ENCODE data around the gene SND1.

SND1 gene

DNA sequence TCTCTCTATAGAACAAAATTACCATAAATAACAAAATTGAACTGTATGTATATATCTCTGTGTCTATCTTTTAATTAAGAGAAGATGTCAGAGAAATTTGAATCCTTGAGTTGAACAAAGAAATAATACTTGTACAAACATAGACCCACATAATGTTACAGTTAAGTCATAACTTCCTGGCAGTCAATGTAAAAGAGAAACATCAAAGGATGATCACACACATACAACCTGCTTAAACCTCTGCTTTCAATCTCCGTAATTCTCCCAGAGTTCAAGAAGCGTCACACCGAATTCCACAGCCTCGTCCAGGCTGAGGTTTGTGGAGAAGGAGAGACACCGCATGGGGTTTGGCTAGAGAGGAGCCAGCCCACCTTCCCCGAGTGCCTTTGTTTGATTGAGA, 419.4 kb downstream of the SND1 start:
- Histone ChIP-seq H3K9me2 (replicated peaks; ENCODE audit: control insufficient read depth, low read length) (no peaks in the 10 kb centered on the region), H3K4me1 (ENCODE audit: control insufficient read depth, low read length) (no peaks in the 10 kb centered on the region), H3K27me3 (ENCODE audit: control insufficient read depth, low read length) (no peaks in the 10 kb centered on the region), H3K4me2 (ENCODE audit: low read length) (no peak overlapping the region), H4K20me1 (ENCODE audit: control insufficient read depth, insufficient read depth, low read depth, low read length) (no peaks in the 10 kb centered on the region; the same call in 1 of the 2 replicates), H3K4me3 (ENCODE audit: low read length) (no peak overlapping the region), H3F3A (ENCODE audit: control insufficient read depth, insufficient read depth) (no peaks in the 10 kb centered on the region), H3K9me3 (ENCODE audit: control insufficient read depth, insufficient read depth, low read length) (no peaks in the 10 kb centered on the region), H3K27ac (ENCODE audit: low read depth, low read length) (no peak overlapping the region), H3K36me3 (ENCODE audit: control insufficient read depth, low read length) (peaks cover 5% of the 10 kb centered on the region; the same call in 1 of the 2 replicates), H3K79me2 (ENCODE audit: control insufficient read depth, low read length) (no peaks in the 10 kb centered on the region)
- TF ChIP-seq CTCF (IDR thresholded peaks at IDR 0.05; ENCODE audit: low read depth, low read length, poor library complexity, severe bottlenecking) (no peak), EZH2phosphoT487 (IDR thresholded peaks at IDR 0.05; ENCODE audit: borderline replicate concordance, low read length) (no peak)

- Histone ChIP-seq H3K4me3 (ENCODE audit: low read length) (no peak overlapping the region), H3K27me3 (ENCODE audit: control insufficient read depth, low read length) (no peaks in the 10 kb centered on the region), H3K27ac (ENCODE audit: low read depth, low read length) (no peak overlapping the region), H3K9me3 (ENCODE audit: control insufficient read depth, insufficient read depth, low read length) (no peaks in the 10 kb centered on the region), H3K9me2 (replicated peaks; ENCODE audit: control insufficient read depth, low read length) (no peaks in the 10 kb centered on the region), H3K4me2 (ENCODE audit: low read length) (no peak overlapping the region), H3K79me2 (ENCODE audit: control insufficient read depth, low read length) (no peaks in the 10 kb centered on the region), H4K20me1 (ENCODE audit: control insufficient read depth, insufficient read depth, low read depth, low read length) (no peaks in the 10 kb centered on the region; the same call in 1 of the 2 replicates), H3K36me3 (ENCODE audit: control insufficient read depth, low read length) (peaks cover 10% of the 10 kb centered on the region; the same call in 1 of the 2 replicates), H3K4me1 (ENCODE audit: control insufficient read depth, low read length) (no peaks in the 10 kb centered on the region), H3F3A (ENCODE audit: control insufficient read depth, insufficient read depth) (no peaks in the 10 kb centered on the region)
- TF ChIP-seq CTCF (IDR thresholded peaks at IDR 0.05; ENCODE audit: low read depth, low read length, poor library complexity, severe bottlenecking), result no peak
- TF ChIP-seq EZH2phosphoT487 (IDR thresholded peaks at IDR 0.05; ENCODE audit: borderline replicate concordance, low read length), result no peak
Observed at GRCh38 chr7:128071801-128072200, 419.8 kb downstream of the SND1 start.

- no peak overlapping the region for H3K4me3 ChIP-seq (ENCODE audit: low read length)
- H3K4me2 ChIP-seq (ENCODE audit: low read length), result no peak overlapping the region
- H3K27ac ChIP-seq (ENCODE audit: low read depth, low read length), result no peak overlapping the region
- no peaks in the 10 kb centered on the region for H3F3A ChIP-seq (ENCODE audit: control insufficient read depth, insufficient read depth)
- H3K4me1 ChIP-seq (ENCODE audit: control insufficient read depth, low read length), result no peaks in the 10 kb centered on the region
- no peaks in the 10 kb centered on the region for H3K9me2 ChIP-seq (replicated peaks; ENCODE audit: control insufficient read depth, low read length)
- no peaks in the 10 kb centered on the region for H3K27me3 ChIP-seq (ENCODE audit: control insufficient read depth, low read length)
- TF ChIP-seq CTCF (IDR thresholded peaks at IDR 0.05; ENCODE audit: low read depth, low read length, poor library complexity, severe bottlenecking) (no peak), EZH2phosphoT487 (IDR thresholded peaks at IDR 0.05; ENCODE audit: borderline replicate concordance, low read length) (no peak)
- H3K79me2 ChIP-seq (ENCODE audit: control insufficient read depth, low read length), result no peaks in the 10 kb centered on the region
- no peaks in the 10 kb centered on the region; the same call in 1 of the 2 replicates for H4K20me1 ChIP-seq (ENCODE audit: control insufficient read depth, insufficient read depth, low read depth, low read length)
- H3K9me3 ChIP-seq (ENCODE audit: control insufficient read depth, insufficient read depth, low read length), result no peaks in the 10 kb centered on the region
- peaks cover 26% of the 10 kb centered on the region for H3K36me3 ChIP-seq (ENCODE audit: control insufficient read depth, low read length)
Observed at GRCh38 chr7:128073671-128074310, 421.8 kb downstream of the SND1 start.
